ENCODE measurements around the gene GTPBP4.

The GTPBP4 gene

GRCh38 chr10:1009071-1009494 lies 20.8 kb downstream of the GTPBP4 start:
- no peak for TF ChIP-seq CTCF (IDR thresholded peaks at IDR 0.05)

- no peak for TF ChIP-seq CTCF (IDR thresholded peaks at IDR 0.05)
These were observed 22.5 kb downstream of the GTPBP4 start for GRCh38 chr10:1010703-1011102.

- no peak for TF ChIP-seq CTCF (IDR thresholded peaks at IDR 0.05)
These were observed 23.5 kb downstream of the GTPBP4 start for GRCh38 chr10:1011696-1012095.

GRCh38 chr10:1015688-1016087 lies 27.5 kb downstream of the GTPBP4 start:
- no peak for TF ChIP-seq CTCF (IDR thresholded peaks at IDR 0.05)

- TF ChIP-seq CTCF (IDR thresholded peaks at IDR 0.05), result no peak
These were observed 31.1 kb downstream of the GTPBP4 start for GRCh38 chr10:1019362-1019761.

- TF ChIP-seq CTCF (IDR thresholded peaks at IDR 0.05), result no peak
These were observed 32.2 kb downstream of the GTPBP4 start for GRCh38 chr10:1020460-1020859.

- no peak for TF ChIP-seq CTCF (IDR thresholded peaks at IDR 0.05)
These were observed 32.7 kb downstream of the GTPBP4 start for GRCh38 chr10:1020958-1021357.

- TF ChIP-seq CTCF (IDR thresholded peaks at IDR 0.05), result no peak
These were observed 34.2 kb downstream of the GTPBP4 start for GRCh38 chr10:1022413-1022812.
